ENCODE data around the gene CEP170B.
"Not testable (repeated sequence)": the region's sequence is repeated elsewhere in the genome, so short reads cannot be mapped to it uniquely, and the experiment has no call there.

Gene CEP170B

GRCh38 chr14:104938960-104939359 is 73.9 kb downstream of the CEP170B start:
- no peak for TF ChIP-seq CTCF (IDR thresholded peaks at IDR 0.05)
- DNase-seq = peak in 1 of 2 donors; percentile 8
- intact Hi-C loops (cut with DNase I; ENCODE audit: low total_unique reads) = no loop called here
- H3K27ac ChIP-seq = no peak overlapping the region
- H3K4me3 ChIP-seq = no peak overlapping the region
- H3K27me3 ChIP-seq = no peaks in the 10 kb centered on the region
- H3K4me1 ChIP-seq = peaks cover 0 to 5% (median 2%) of the 10 kb centered on the region in 4 donors
- no peaks in the 10 kb centered on the region for H3K9me3 ChIP-seq
- H3K36me3 ChIP-seq = peaks cover 0 to 34% (median 5%) of the 10 kb centered on the region in 3 donors

- no peak overlapping the region for H3K27ac ChIP-seq
- H3K4me1 ChIP-seq = no peaks in the 10 kb centered on the region
- DNase-seq = peak; percentile 25 to 54
- H3K9me3 ChIP-seq = no peaks in the 10 kb centered on the region
- no peaks in the 10 kb centered on the region for H3K27me3 ChIP-seq
- H3K36me3 ChIP-seq = peaks cover 0 to 41% (median 5%) of the 10 kb centered on the region in 3 donors
- intact Hi-C loops (cut with DNase I; ENCODE audit: low total_unique reads) = no loop called here
- H3K4me3 ChIP-seq = no peak overlapping the region
- TF ChIP-seq CTCF (IDR thresholded peaks at IDR 0.05) = no peak
These were observed 74.8 kb downstream of the CEP170B start for GRCh38 chr14:104939666-104940410.

GRCh38 chr14:104940526-104941150 is 75.6 kb downstream of the CEP170B start:
- Histone ChIP-seq H3K4me1 (no peaks in the 10 kb centered on the region), H3K9me3 (no peaks in the 10 kb centered on the region), H3K36me3 (peaks cover 0 to 43% (median 5%) of the 10 kb centered on the region in 3 donors), H3K27ac (no peak overlapping the region), H3K4me3 (no peak overlapping the region), H3K27me3 (no peaks in the 10 kb centered on the region)
- intact Hi-C loops (cut with DNase I; ENCODE audit: low total_unique reads) = no loop called here
- TF ChIP-seq CTCF (IDR thresholded peaks at IDR 0.05) = no peak
- no peak for DNase-seq

- peak in 1 of 2 donors; percentile 48 for DNase-seq
- Histone ChIP-seq H3K27me3 (no peaks in the 10 kb centered on the region), H3K27ac (no peak overlapping the region), H3K4me1 (no peaks in the 10 kb centered on the region), H3K36me3 (peaks cover 0 to 52% (median 5%) of the 10 kb centered on the region in 3 donors), H3K4me3 (no peak overlapping the region), H3K9me3 (no peaks in the 10 kb centered on the region)
- TF ChIP-seq CTCF (IDR thresholded peaks at IDR 0.05) = no peak
- intact Hi-C loops (cut with DNase I; ENCODE audit: low total_unique reads) = no loop called here
These were observed 76.7 kb downstream of the CEP170B start for GRCh38 chr14:104941508-104942365.

- H3K4me1 ChIP-seq = no peaks in the 10 kb centered on the region
- H3K4me3 ChIP-seq = no peak overlapping the region
- peaks cover 0 to 52% (median 5%) of the 10 kb centered on the region in 3 donors for H3K36me3 ChIP-seq
- no peak for TF ChIP-seq CTCF (IDR thresholded peaks at IDR 0.05)
- DNase-seq = peak in 1 of 2 donors; percentile 46
- no peaks in the 10 kb centered on the region for H3K9me3 ChIP-seq
- H3K27me3 ChIP-seq = no peaks in the 10 kb centered on the region
- no peak overlapping the region for H3K27ac ChIP-seq
- intact Hi-C loops (cut with DNase I; ENCODE audit: low total_unique reads) = no loop called here
These were observed 77.5 kb downstream of the CEP170B start for GRCh38 chr14:104942586-104942985.

- H3K9me3 ChIP-seq; DNase-seq; H3K27ac ChIP-seq; intact Hi-C loops (cut with DNase I; ENCODE audit: low total_unique reads); H3K4me1 ChIP-seq; H3K27me3 ChIP-seq; H3K4me3 ChIP-seq: not testable (repeated sequence)
- peaks cover 0 to 55% (median 5%) of the 10 kb centered on the region in 3 donors for H3K36me3 ChIP-seq
These were observed 78.3 kb downstream of the CEP170B start for GRCh38 chr14:104943216-104944015.

GRCh38 chr14:104944016-104944308 is 78.9 kb downstream of the CEP170B start:
- H3K9me3 ChIP-seq; H3K27me3 ChIP-seq; H3K4me1 ChIP-seq; H3K27ac ChIP-seq; H3K4me3 ChIP-seq; intact Hi-C loops (cut with DNase I; ENCODE audit: low total_unique reads): not testable (repeated sequence)
- peak in 1 of 2 donors; percentile 43 for DNase-seq
- H3K36me3 ChIP-seq = peaks cover 0 to 58% (median 5%) of the 10 kb centered on the region in 3 donors

Measured in tibial artery (tissue), 4 donors.